ENCODE data around the gene PRAC2. TPM values are rescaled to one million over a fixed set of nuclear protein-coding genes. Genes with fewer than 3 reads are reported as not detected.

The PRAC2 gene
- total and polyA plus RNA-seq, 12 donors = not detected

- TF ChIP-seq CTCF (IDR thresholded peaks at IDR 0.05) = no peak
- intact Hi-C loops (cut with DNase I) = no loop called here
- DNase-seq = no peak
- Histone ChIP-seq H3K9me3 (no peaks in the 10 kb centered on the region), H3K27me3 (peaks cover 31 to 100% (median 100%) of the 10 kb centered on the region in 7 donors), H3K4me3 (no peak overlapping the region), H3K27ac (no peak overlapping the region), H3K36me3 (no peaks in the 10 kb centered on the region), H3K4me1 (peaks cover 0 to 28% (median 13%) of the 10 kb centered on the region in 9 donors)
- WGBS, 2 donors = 26 to 30% methylated on average over 3 of the region's 3 CpGs
- no peak for ATAC-seq
These were observed 7.2 kb downstream of the PRAC2 start for GRCh38 chr17:48730240-48730550.

- TF ChIP-seq CTCF (IDR thresholded peaks at IDR 0.05) = no peak
- intact Hi-C loops (cut with DNase I) = no loop called here
- Histone ChIP-seq H3K4me1 (peaks cover 0 to 25% (median 13%) of the 10 kb centered on the region in 9 donors), H3K36me3 (no peaks in the 10 kb centered on the region), H3K27ac (no peak overlapping the region), H3K27me3 (peaks cover 20 to 100% (median 100%) of the 10 kb centered on the region in 7 donors), H3K4me3 (no peak overlapping the region), H3K9me3 (no peaks in the 10 kb centered on the region)
- ATAC-seq (no peak), DNase-seq (no peak)
These were observed 8.4 kb downstream of the PRAC2 start for GRCh38 chr17:48731355-48731754.

- 2 to 3% methylated on average over 50 of the region's 50 CpGs for WGBS, 2 donors
- Histone ChIP-seq H3K4me1 (peaks cover 0 to 25% (median 13%) of the 10 kb centered on the region in 9 donors), H3K4me3 (no peak overlapping the region), H3K27ac (no peak overlapping the region), H3K9me3 (no peaks in the 10 kb centered on the region), H3K36me3 (no peaks in the 10 kb centered on the region), H3K27me3 (peaks cover 26 to 100% (median 100%) of the 10 kb centered on the region in 7 donors)
- no peak for ATAC-seq
- no peak for DNase-seq
- no peak for TF ChIP-seq CTCF (IDR thresholded peaks at IDR 0.05)
- intact Hi-C loops (cut with DNase I) = no loop called here
These were observed 10.0 kb downstream of the PRAC2 start for GRCh38 chr17:48732688-48733629.

GRCh38 chr17:48733632-48734328 lies 10.8 kb downstream of the PRAC2 start:
- Histone ChIP-seq H3K4me1 (peaks cover 0 to 18% (median 7%) of the 10 kb centered on the region in 9 donors), H3K36me3 (no peaks in the 10 kb centered on the region), H3K27me3 (peaks cover 28 to 100% (median 100%) of the 10 kb centered on the region in 7 donors), H3K9me3 (no peaks in the 10 kb centered on the region), H3K27ac (no peak overlapping the region), H3K4me3 (no peak overlapping the region)
- ATAC-seq (no peak), DNase-seq (no peak)
- intact Hi-C loops (cut with DNase I) = no loop called here
- TF ChIP-seq CTCF (IDR thresholded peaks at IDR 0.05) = no peak
- WGBS, 2 donors = 5 to 9% methylated on average over 22 of the region's 22 CpGs

Measured in heart right ventricle (tissue), 16 donors.